ENCODE results near the gene TAF13. TPM values are rescaled to one million over a fixed set of nuclear protein-coding genes. Genes with fewer than 3 reads are reported as not detected.

TAF13 gene
- total RNA-seq, 3 donors from 2014 or later: 35.7 to 52.8 (median 36.5) TPM

DNA sequence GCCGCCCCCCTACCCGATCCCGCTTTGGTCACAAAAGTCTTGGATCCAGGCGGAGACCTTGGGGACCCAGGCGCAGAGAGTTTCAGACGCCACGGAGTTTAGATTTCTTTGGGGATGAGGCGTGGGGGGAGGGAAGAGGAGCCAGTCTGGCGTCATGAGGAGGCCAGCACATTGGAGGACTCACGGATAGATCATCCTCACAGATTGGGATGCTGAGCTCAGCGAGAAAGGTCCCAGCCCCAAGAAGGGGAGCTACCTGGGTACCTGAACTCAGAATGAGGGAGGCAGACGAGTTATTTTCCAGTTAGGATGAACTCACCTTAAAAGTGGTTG, 38.5 kb upstream of the TAF13 start:
- H3K4me3 ChIP-seq: no peak overlapping the region
- TF ChIP-seq, protein P1, sequence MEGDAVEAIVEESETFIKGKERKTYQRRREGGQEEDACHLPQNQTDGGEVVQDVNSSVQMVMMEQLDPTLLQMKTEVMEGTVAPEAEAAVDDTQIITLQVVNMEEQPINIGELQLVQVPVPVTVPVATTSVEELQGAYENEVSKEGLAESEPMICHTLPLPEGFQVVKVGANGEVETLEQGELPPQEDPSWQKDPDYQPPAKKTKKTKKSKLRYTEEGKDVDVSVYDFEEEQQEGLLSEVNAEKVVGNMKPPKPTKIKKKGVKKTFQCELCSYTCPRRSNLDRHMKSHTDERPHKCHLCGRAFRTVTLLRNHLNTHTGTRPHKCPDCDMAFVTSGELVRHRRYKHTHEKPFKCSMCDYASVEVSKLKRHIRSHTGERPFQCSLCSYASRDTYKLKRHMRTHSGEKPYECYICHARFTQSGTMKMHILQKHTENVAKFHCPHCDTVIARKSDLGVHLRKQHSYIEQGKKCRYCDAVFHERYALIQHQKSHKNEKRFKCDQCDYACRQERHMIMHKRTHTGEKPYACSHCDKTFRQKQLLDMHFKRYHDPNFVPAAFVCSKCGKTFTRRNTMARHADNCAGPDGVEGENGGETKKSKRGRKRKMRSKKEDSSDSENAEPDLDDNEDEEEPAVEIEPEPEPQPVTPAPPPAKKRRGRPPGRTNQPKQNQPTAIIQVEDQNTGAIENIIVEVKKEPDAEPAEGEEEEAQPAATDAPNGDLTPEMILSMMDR (IDR thresholded peaks at IDR 0.05): no peak
- no peak for DNase-seq
- H3K4me1 ChIP-seq (ENCODE audit: low read depth): peaks cover 5% of the 10 kb centered on the region
- no peaks in the 10 kb centered on the region for H3K9me3 ChIP-seq
- ATAC-seq: peak; percentile 11
- intact Hi-C loops (cut with DNase I, micrococcal nuclease): no loop called here
- no peaks in the 10 kb centered on the region for H3K36me3 ChIP-seq (ENCODE audit: low read depth)

DNA sequence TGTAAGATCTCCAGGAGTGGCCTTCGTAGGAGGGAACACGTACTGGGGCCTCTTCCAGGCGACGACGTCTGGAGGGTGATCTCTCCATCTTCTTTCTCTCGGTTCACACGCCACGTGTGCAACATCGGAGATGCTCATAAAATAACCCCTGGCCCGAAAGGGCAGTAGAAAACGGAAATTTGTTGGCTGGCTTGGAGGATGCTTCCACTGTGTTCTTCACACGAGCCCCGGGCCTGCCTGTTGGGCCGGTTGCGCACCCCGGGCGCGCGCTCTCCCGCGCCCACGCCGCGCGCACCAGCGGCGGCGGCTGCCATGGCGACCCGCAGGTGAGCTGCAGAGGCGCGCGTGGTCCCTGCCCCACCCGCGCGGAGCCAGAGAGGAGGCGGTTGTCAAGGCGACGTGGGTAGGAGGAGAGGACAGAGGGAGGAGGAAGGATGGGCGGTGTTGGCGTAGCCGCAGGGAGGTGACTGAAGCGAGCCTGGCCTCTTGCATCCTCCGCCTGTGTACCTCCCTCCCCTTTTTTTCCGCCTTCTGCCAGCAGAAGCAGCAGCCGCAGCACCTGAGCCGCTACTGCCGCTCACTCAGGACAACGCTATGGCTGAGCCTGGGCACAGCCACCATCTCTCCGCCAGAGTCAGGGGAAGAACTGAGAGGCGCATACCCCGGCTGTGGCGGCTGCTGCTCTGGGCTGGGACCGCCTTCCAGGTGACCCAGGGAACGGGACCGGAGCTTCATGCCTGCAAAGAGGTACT, 38.0 kb upstream of the TAF13 start, which contains the start of gene ELAPOR1:
Gene ELAPOR1 (plus strand): TSS at position 526 of the 752 bp plus-strand sequence. CDS start 69 bp downstream, at position 595.
- Histone ChIP-seq H3K36me3 (ENCODE audit: low read depth) (no peaks in the 10 kb centered on the region), H3K4me3 (no peak within 1 kb of the TSS), H3K9me3 (no peaks in the 10 kb centered on the region), H3K4me1 (ENCODE audit: low read depth) (peaks cover 5% of the 10 kb centered on the region)
- peak; percentile 86 for ATAC-seq
- DNase-seq: peak; percentile 81 to 91 (median 82)
- intact Hi-C loops (cut with DNase I, micrococcal nuclease): no loop called here
- TF ChIP-seq, protein P1 (IDR thresholded peaks at IDR 0.05): no peak

DNA sequence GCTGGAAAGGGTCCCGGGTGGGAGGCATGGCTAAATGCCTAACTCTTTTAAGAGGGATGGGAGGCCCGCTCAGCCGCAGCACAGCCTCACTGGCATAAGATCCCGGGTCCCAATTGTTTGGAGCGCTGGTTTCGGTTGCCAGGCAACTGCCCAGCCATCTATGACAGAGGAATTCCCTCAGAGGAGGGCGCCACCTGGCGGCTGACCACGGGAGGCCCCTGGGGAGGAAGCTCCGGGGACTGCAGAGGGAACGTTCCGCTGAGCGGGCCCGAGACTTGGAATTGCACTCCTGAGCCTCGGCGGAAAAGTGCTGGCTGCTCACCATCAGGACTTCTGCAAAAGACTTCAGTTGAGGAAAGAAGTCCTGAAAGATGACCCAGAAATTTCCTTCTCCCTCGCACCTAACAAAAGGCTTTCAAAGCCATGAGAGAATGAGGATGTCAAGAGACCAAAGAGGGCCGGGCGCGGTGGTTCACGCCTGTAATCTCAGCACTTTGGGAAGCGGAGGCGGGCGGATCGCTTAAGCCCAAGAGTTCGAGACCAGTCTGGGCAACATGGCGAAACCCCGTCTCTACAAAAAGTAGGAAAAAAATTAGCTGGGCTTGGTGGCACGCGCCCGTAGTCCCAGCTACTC, 37.0 kb upstream of the TAF13 start:
- ATAC-seq (peak; percentile 83), DNase-seq (peak; percentile 93 to 95 (median 94))
- intact Hi-C loops (cut with DNase I, micrococcal nuclease): no loop called here
- no peak overlapping the region for H3K4me3 ChIP-seq
- TF ChIP-seq, protein P1 (IDR thresholded peaks at IDR 0.05): peak; percentile 97
- H3K36me3 ChIP-seq (ENCODE audit: low read depth): no peaks in the 10 kb centered on the region
- H3K9me3 ChIP-seq: no peaks in the 10 kb centered on the region
- peaks cover 5% of the 10 kb centered on the region for H3K4me1 ChIP-seq (ENCODE audit: low read depth)

DNA sequence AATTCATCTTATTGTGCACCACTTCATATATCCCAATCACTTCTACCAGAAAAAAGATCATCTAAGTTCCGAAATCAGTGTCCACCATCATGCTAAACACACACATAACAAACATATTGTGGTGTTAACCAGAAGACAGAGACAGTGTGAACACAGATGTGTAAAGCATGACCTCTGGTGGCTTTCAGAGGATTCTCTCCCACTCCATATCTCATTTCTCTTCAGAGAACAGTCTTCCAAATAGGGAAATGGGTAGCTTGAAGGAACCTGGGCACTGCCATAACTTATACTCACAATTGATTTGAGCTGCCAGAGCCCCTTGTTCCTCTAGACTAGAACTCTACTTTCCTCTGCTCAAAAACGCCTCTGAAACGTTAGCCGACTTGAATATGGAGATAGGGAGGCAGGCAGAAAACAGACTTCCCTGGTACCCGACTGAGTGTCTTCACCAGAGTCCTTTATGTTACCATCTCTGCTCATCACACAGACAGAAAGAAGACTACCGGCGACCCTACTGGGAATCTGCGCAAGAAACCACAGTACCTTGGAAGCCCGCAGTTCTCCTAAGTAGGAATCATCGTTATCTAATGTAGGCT, 36.4 kb upstream of the TAF13 start:
- no peaks in the 10 kb centered on the region for H3K9me3 ChIP-seq
- H3K4me3 ChIP-seq: no peak overlapping the region
- ATAC-seq (peak; percentile 22), DNase-seq (no peak)
- intact Hi-C loops (cut with DNase I, micrococcal nuclease): no loop called here
- TF ChIP-seq, protein P1 (IDR thresholded peaks at IDR 0.05): no peak
- H3K36me3 ChIP-seq (ENCODE audit: low read depth): no peaks in the 10 kb centered on the region
- H3K4me1 ChIP-seq (ENCODE audit: low read depth): peaks cover 5% of the 10 kb centered on the region

DNA sequence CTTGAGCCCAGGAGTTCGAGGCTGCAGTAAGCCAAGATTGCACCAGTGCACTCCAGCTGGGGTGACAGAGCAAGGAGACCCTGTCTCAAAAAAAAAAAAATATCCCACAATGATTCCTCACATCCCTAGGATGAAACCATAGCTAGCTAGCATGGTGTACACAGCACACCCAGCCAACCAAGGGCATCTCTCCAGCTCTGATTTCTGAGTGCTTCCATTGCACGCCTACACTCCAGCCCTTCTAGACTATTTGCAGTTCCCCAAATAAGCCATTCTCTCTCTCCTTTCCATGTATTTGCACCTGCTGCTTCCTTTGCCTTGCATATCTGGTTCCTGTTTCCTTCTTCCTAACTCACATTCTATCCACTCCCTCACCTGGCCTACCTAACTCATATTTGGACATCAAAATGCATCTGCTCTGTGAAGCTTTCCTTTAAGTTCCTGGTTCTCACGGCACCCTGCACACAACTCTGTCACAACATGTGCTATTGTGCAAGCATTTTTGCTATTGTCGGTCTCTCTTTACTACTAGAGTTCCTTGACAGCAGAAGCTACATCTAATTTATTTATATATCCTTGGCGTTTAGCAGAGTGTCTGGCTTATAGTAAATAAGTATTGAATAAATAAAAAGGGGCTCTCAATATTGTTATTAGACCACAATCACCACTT, 35.7 kb upstream of the TAF13 start:
- intact Hi-C loops (cut with DNase I, micrococcal nuclease): no loop called here

More for the DNA sequence above, 35.7 kb upstream of the TAF13 start:
- DNase-seq: no peak
- Histone ChIP-seq H3K36me3 (ENCODE audit: low read depth) (no peaks in the 10 kb centered on the region), H3K9me3 (no peaks in the 10 kb centered on the region), H3K4me3 (no peak overlapping the region), H3K4me1 (ENCODE audit: low read depth) (peaks cover 5% of the 10 kb centered on the region)
- TF ChIP-seq, protein P1 (IDR thresholded peaks at IDR 0.05): no peak
- ATAC-seq: no peak

Data from mucosa of descending colon (tissue), 3 donors.